H1 (cell line): ENCODE results near the gene B9D1. TPM values are rescaled to one million over a fixed set of nuclear protein-coding genes. Genes with fewer than 3 reads are reported as not detected.

Source experiments
- CTCF ChIA-PET: fragments of 300-600 bp; sonication (Branson Sonifier 250); formaldehyde crosslinking; loops from one replicate; lab custom pipeline; 2021; ENCODE audit not compliant: partially characterized antibody; lab: Charles Lee
- POLR2A ChIA-PET: fragments of 300-600 bp; sonication (Branson Sonifier 250); formaldehyde crosslinking; loops from one replicate; lab custom pipeline; 2021; ENCODE audit warnings: inconsistent platforms; ENCODE audit not compliant: partially characterized antibody; lab: Charles Lee
- DNase-seq, 2 experiments: peaks; one replicate each; pipeline versions ENCODE4 v3.0.0 to v3.0.0-alpha.2; 2010 to 2022; ENCODE audit warnings: low spot score in 2 of 2, low read depth in 1 of 2, mixed read lengths in 1 of 2
- FAIRE-seq: peaks from 2 replicates; lab custom pipeline; 2011; peaks lifted over from hg19 to GRCh38; lab: Jason Lieb, UNC
- H2AFZ ChIP-seq: 2 replicates; pipeline ENCODE4 v1.8.1; 2012; ENCODE audit warnings: low read length, inconsistent platforms
- H2AK5ac ChIP-seq: 2 replicates; pipeline ENCODE4 v1.6.1; 2013; ENCODE audit warnings: low read depth, low read length
- H2BK120ac ChIP-seq: replicated peaks from 2 replicates; pipeline ENCODE3; 2013; ENCODE audit warnings: low read depth, low read length, inconsistent platforms
- H2BK12ac ChIP-seq: 2 replicates; pipeline ENCODE4 v1.6.1; 2013; ENCODE audit warnings: low read depth, low read length
- H2BK15ac ChIP-seq: 2 replicates; pipeline ENCODE4 v1.6.1; 2013; ENCODE audit warnings: low read length
- H2BK20ac ChIP-seq: 2 replicates; pipeline ENCODE4 v1.6.1; 2013; ENCODE audit warnings: low read length
- H2BK5ac ChIP-seq: 2 replicates; pipeline ENCODE4 v1.6.1; 2013; ENCODE audit warnings: low read depth, low read length
- H3K14ac ChIP-seq: 2 replicates; pipeline ENCODE4 v1.6.1; 2013; ENCODE audit warnings: inconsistent platforms; ENCODE audit not compliant: insufficient read length
- H3K18ac ChIP-seq: 2 replicates; pipeline ENCODE4 v1.6.1; 2013; ENCODE audit warnings: low read length; ENCODE audit errors: extremely low read depth
- H3K23ac ChIP-seq: 2 replicates; pipeline ENCODE4 v1.6.1; 2013; ENCODE audit warnings: inconsistent platforms; ENCODE audit not compliant: insufficient read length
- H3K23me2 ChIP-seq: 2 replicates; pipeline ENCODE4 v1.6.1; 2013; ENCODE audit warnings: low read depth, low read length
- H3K27ac ChIP-seq: 2 replicates; pipeline ENCODE4 v1.6.1; 2011; ENCODE audit warnings: low read depth, low read length, inconsistent platforms
- H3K27me3 ChIP-seq, 4 experiments: replicated peaks in 1 of 4; 1 replicate in 1 of 4; 2 replicates in 3 of 4; pipeline versions ENCODE4 v1.6.1 to v1.8.1; 2011 to 2013; ENCODE audit warnings: low read length in 3 of 4, mild to moderate bottlenecking in 3 of 4, inconsistent platforms in 2 of 4, mixed read lengths in 2 of 4, moderate library complexity in 1 of 4; ENCODE audit not compliant: control insufficient read depth in 3 of 4, insufficient read depth in 3 of 4; ENCODE audit errors: extremely low read depth in 1 of 4
- H3K36me3 ChIP-seq, 4 experiments: 2 replicates each; pipeline versions ENCODE4 v1.6.1 to v1.8.1; 2011 to 2013; ENCODE audit warnings: mild to moderate bottlenecking in 4 of 4, low read length in 3 of 4, moderate library complexity in 2 of 4, control low read depth in 1 of 4, inconsistent platforms in 1 of 4; ENCODE audit not compliant: insufficient read depth in 4 of 4, control insufficient read depth in 2 of 4
- H3K4ac ChIP-seq: replicated peaks from 2 replicates; pipeline ENCODE3; 2013; ENCODE audit warnings: low read length, low read depth, mixed read lengths, inconsistent platforms; ENCODE audit not compliant: insufficient read length
- H3K4me1 ChIP-seq, 4 experiments: replicated peaks in 1 of 4; 1 replicate in 1 of 4; 2 replicates in 3 of 4; pipeline versions ENCODE4 v1.6.1 to v1.8.1; 2011 to 2013; ENCODE audit warnings: low read length in 3 of 4, inconsistent platforms in 2 of 4, mixed read lengths in 1 of 4; ENCODE audit not compliant: insufficient read depth in 4 of 4, control insufficient read depth in 3 of 4
- H3K4me2 ChIP-seq, 2 experiments: 2 replicates each; pipeline versions ENCODE4 v1.6.1 to v1.8.1; 2011 to 2013; ENCODE audit warnings: low read depth in 2 of 2, low read length in 2 of 2, control low read depth in 1 of 2, inconsistent platforms in 1 of 2, mild to moderate bottlenecking in 1 of 2; ENCODE audit not compliant: insufficient read depth in 1 of 2
- H3K4me3 ChIP-seq, 4 experiments: fragments of 200-600, 300-600 bp in 1 of 4; sonication (generic), shearing (Covaris generic), sonication (Bioruptor Twin) in 1 of 4; 2 replicates each; pipeline versions ENCODE4 v1.5.1 to v1.8.1; 2011 to 2016; ENCODE audit warnings: low read length in 4 of 4, low read depth in 3 of 4, control low read depth in 2 of 4, inconsistent platforms in 2 of 4, mild to moderate bottlenecking in 2 of 4, mixed read lengths in 1 of 4, moderate library complexity in 1 of 4; ENCODE audit not compliant: insufficient read depth in 2 of 4; ENCODE audit errors: extremely low read depth in 1 of 4
- H3K56ac ChIP-seq: replicated peaks from 2 replicates; pipeline ENCODE3; 2013; ENCODE audit warnings: low read depth, mild to moderate bottlenecking, mixed read lengths, low read length, inconsistent platforms; ENCODE audit not compliant: insufficient read length
- H3K79me1 ChIP-seq: 2 replicates; pipeline ENCODE4 v1.6.1; 2013; ENCODE audit warnings: low read depth, low read length, control low read depth
- H3K79me2 ChIP-seq, 2 experiments: 2 replicates each; pipeline versions ENCODE4 v1.6.1 to v1.8.1; 2012 to 2013; ENCODE audit warnings: low read length in 2 of 2, mild to moderate bottlenecking in 2 of 2, inconsistent platforms in 1 of 2; ENCODE audit not compliant: insufficient read depth in 2 of 2, control insufficient read depth in 1 of 2
- H3K9ac ChIP-seq, 4 experiments: replicated peaks in 1 of 4; 1 replicate in 1 of 4; 2 replicates in 3 of 4; pipeline versions ENCODE4 v1.6.1 to v1.8.1; 2011 to 2013; ENCODE audit warnings: low read depth in 3 of 4, low read length in 3 of 4, control low read depth in 2 of 4, mild to moderate bottlenecking in 2 of 4, moderate library complexity in 2 of 4, inconsistent platforms in 1 of 4; ENCODE audit errors: extremely low read depth in 1 of 4
- H3K9me3 ChIP-seq, 2 experiments: 2 replicates each; pipeline versions ENCODE4 v1.6.1 to v1.8.1; 2012 to 2013; ENCODE audit warnings: mild to moderate bottlenecking in 2 of 2, moderate library complexity in 2 of 2, control low read depth in 1 of 2, inconsistent platforms in 1 of 2, low read depth in 1 of 2, low read length in 1 of 2, mixed read lengths in 1 of 2; ENCODE audit not compliant: insufficient read depth in 2 of 2
- H4K20me1 ChIP-seq, 2 experiments: replicated peaks in 1 of 2; 2 replicates each; pipeline versions ENCODE3 to v1.8.1; 2011 to 2013; ENCODE audit warnings: inconsistent platforms in 2 of 2, low read length in 2 of 2, mild to moderate bottlenecking in 1 of 2; ENCODE audit not compliant: insufficient read depth in 2 of 2, control insufficient read depth in 1 of 2
- H4K5ac ChIP-seq: 2 replicates; pipeline ENCODE4 v1.6.1; 2013; ENCODE audit warnings: low read length, low read depth, mixed read lengths, inconsistent platforms; ENCODE audit not compliant: insufficient read length
- H4K8ac ChIP-seq: 2 replicates; pipeline ENCODE4 v1.8.0; 2013; ENCODE audit warnings: mild to moderate bottlenecking, moderate library complexity, low read length, inconsistent platforms; ENCODE audit not compliant: insufficient read depth; ENCODE audit errors: extremely low read depth
- H4K91ac ChIP-seq: replicated peaks from 2 replicates; pipeline ENCODE3; 2013; ENCODE audit warnings: low read length, mixed read lengths, inconsistent platforms; ENCODE audit not compliant: insufficient read length
- BRCA1 ChIP-seq: IDR thresholded peaks from 2 replicates; pipeline ENCODE4 v1.6.1; 2012; ENCODE audit warnings: low read depth, low read length, improper control_type of control experiment
- JUN ChIP-seq: IDR thresholded peaks from 2 replicates; pipeline ENCODE4 v1.6.1; 2011; ENCODE audit warnings: low read depth, mild to moderate bottlenecking, improper control_type of control experiment, low read length
- POLR2AphosphoS5 ChIP-seq: IDR thresholded peaks from 2 replicates; pipeline ENCODE4 v1.6.1; 2011; ENCODE audit warnings: low read depth, low read length
- POU5F1 ChIP-seq: IDR thresholded peaks from 2 replicates; pipeline ENCODE4 v1.6.1; 2011; ENCODE audit warnings: low read depth, mild to moderate bottlenecking, low read length, moderate library complexity
- RBBP5 ChIP-seq: IDR thresholded peaks from 2 replicates; pipeline ENCODE4 v1.7.1; 2012; ENCODE audit warnings: low read depth, mild to moderate bottlenecking, inconsistent platforms, low read length, moderate library complexity, borderline replicate concordance
- SIN3A ChIP-seq, 2 experiments: IDR thresholded peaks in 1 of 2; conservative IDR thresholded peaks in 1 of 2; 2 replicates each; pipeline ENCODE4 v1.6.1; 2011 to 2012; ENCODE audit warnings: low read length in 2 of 2, improper control_type of control experiment in 1 of 2, low read depth in 1 of 2, mild to moderate bottlenecking in 1 of 2
- TAF7 ChIP-seq: optimal IDR thresholded peaks from 2 replicates; pipeline ENCODE3; 2011; ENCODE audit warnings: low read depth, mild to moderate bottlenecking, inconsistent platforms, low read length, moderate library complexity, borderline replicate concordance
- WGBS, 2 experiments: shearing (Covaris generic) in 1 of 2; methylation state at CpG; one replicate each; pipeline versions ENCODE4 v1.1.6 to v1.1.7; 2013 to 2015; ENCODE audit warnings: low lambda C conversion rate in 2 of 2, mixed read lengths in 2 of 2, inconsistent platforms in 1 of 2, low coverage in 1 of 2, missing lambda C conversion rate in 1 of 2; ENCODE audit not compliant: insufficient replicate concordance in 2 of 2, insufficient coverage in 1 of 2, insufficient read length in 1 of 2; ENCODE audit errors: extremely low coverage in 1 of 2, missing lambda C conversion rate in 1 of 2; 5-methylcytosine and 5-hydroxymethylcytosine counted together
- polyA plus RNA-seq, 7 experiments: library from polyadenylated mRNA; depleted of rRNA in 3 of 7; stranded (reverse) in 5 of 7; unstranded in 2 of 7; fragments of >200 nt in 5 of 7; fragments of 200-250 nt in 2 of 7; gene quantifications; 1 replicate in 5 of 7; 2 replicates in 1 of 7; 4 replicates in 1 of 7; pipeline versions ENCODE4 v1.2.1 to v1.2.3, GENCODE V29; 2011 to 2013; ENCODE audit warnings: missing spikeins in 2 of 7, mixed read lengths in 2 of 7
- total RNA-seq: library from RNA; stranded (reverse); fragmentation: NEBNext Ultra II Directional; extraction: Animal tissue kit (Norgen Biotek cat#: 25700); gene quantifications from 2 replicates; pipeline ENCODE4 v1.2.1, GENCODE V29; 2021
- TF ChIP-seq, protein P1 (sequence below): IDR thresholded peaks from 2 replicates; pipeline ENCODE4 v1.6.1; 2012; ENCODE audit warnings: inconsistent platforms
- TF ChIP-seq, protein P2 (sequence below): IDR thresholded peaks from 2 replicates; pipeline ENCODE4 v1.6.1; 2011; ENCODE audit warnings: low read depth, mild to moderate bottlenecking, low read length; ENCODE audit not compliant: insufficient read depth
- TF ChIP-seq, protein P3 (sequence below): IDR thresholded peaks from 2 replicates; pipeline ENCODE4 v1.6.1; 2011; ENCODE audit warnings: low read length, improper control_type of control experiment

Gene B9D1
- total and polyA plus RNA-seq, 2 of the 8 experiments (the other 6 are each of a cell fraction or from before 2014, with no cell fraction given): 24.6 to 65.7 TPM

DNA sequence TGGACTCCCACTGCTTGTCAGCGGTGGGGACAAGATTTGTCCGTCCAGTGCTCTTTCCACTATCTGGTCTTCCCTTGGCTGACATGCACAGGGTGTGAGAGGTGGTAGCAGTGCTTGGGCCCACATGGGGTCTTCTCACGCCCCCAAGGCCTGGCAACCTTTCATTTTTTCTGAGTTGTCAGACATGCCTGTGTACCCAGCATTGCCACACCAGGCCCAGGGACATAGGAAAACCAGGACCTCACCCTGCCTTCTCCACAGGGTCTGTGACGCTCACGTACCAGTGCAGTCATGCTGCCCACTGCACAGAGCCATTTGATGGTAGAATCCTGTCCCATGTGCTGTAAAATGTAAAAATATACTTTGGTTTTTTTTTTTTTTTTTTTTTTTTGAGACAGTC is 57.8 kb downstream of the B9D1 start:
- H3K4me1 ChIP-seq: no peaks in the 10 kb centered on the region; a peak in 1 of 7 replicates
- H2BK5ac ChIP-seq: no peak overlapping the region
- FAIRE-seq: no peak
- no peak overlapping the region for H3K18ac ChIP-seq
- CTCF ChIA-PET: interaction anchor here (1.6 to 3.1 kb wide), 5 partner anchors 11 to 45 kb away, joined by 4 to 15 read pairs (median 6); no protein-coding TSS in a partner anchor
- H3K4me2 ChIP-seq: no peak overlapping the region
- H4K91ac ChIP-seq: no peak overlapping the region
- H2BK20ac ChIP-seq: no peak overlapping the region
- no peak overlapping the region for H4K5ac ChIP-seq
- DNase-seq: no peak
- no peaks in the 10 kb centered on the region; a peak in 3 of 8 replicates for H3K36me3 ChIP-seq
- no peaks in the 10 kb centered on the region for H3K9me3 ChIP-seq
- no peak overlapping the region for H3K9ac ChIP-seq
- H2BK15ac ChIP-seq: no peak overlapping the region
- H3K14ac ChIP-seq: no peak overlapping the region
- no peak overlapping the region for H3K27ac ChIP-seq
- no peak overlapping the region for H3K23ac ChIP-seq
- no peaks in the 10 kb centered on the region for H3K79me2 ChIP-seq
- H2AFZ ChIP-seq: no peak overlapping the region
- no peak overlapping the region for H3K56ac ChIP-seq
- peaks cover 21% of the 10 kb centered on the region for H3K79me1 ChIP-seq
- no peak overlapping the region for H2BK12ac ChIP-seq
- TF ChIP-seq JUN (no peak), SIN3A (conservative IDR thresholded peaks at IDR 0.05 in 1 of 2, IDR thresholded peaks at IDR 0.05 in 1 of 2; ENCODE audit: low read depth in 1 of 2, low read length in 2 of 2) (no peak), POU5F1 (no peak), TAF7 (no peak), RBBP5 (no peak), BRCA1 (no peak), POLR2AphosphoS5 (no peak)
- TF ChIP-seq, protein P1, sequence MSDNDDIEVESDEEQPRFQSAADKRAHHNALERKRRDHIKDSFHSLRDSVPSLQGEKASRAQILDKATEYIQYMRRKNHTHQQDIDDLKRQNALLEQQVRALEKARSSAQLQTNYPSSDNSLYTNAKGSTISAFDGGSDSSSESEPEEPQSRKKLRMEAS: no peak
- TF ChIP-seq, protein P2, sequence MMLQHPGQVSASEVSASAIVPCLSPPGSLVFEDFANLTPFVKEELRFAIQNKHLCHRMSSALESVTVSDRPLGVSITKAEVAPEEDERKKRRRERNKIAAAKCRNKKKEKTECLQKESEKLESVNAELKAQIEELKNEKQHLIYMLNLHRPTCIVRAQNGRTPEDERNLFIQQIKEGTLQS: no peak
- TF ChIP-seq, protein P3, sequence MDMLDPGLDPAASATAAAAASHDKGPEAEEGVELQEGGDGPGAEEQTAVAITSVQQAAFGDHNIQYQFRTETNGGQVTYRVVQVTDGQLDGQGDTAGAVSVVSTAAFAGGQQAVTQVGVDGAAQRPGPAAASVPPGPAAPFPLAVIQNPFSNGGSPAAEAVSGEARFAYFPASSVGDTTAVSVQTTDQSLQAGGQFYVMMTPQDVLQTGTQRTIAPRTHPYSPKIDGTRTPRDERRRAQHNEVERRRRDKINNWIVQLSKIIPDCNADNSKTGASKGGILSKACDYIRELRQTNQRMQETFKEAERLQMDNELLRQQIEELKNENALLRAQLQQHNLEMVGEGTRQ: no peak
- H3K4ac ChIP-seq: no peak overlapping the region
- POLR2A ChIA-PET: no interaction called here
- no peaks in the 10 kb centered on the region for H3K23me2 ChIP-seq
- H3K27me3 ChIP-seq: no peaks in the 10 kb centered on the region
- WGBS, 2 experiments: 88% methylated on average over 5 of the region's 5 CpGs; no CpG with 5 or more reads in 1 of the 2 experiments
- H3K4me3 ChIP-seq: no peak overlapping the region
- H4K8ac ChIP-seq: no peak overlapping the region
- H2BK120ac ChIP-seq: no peak overlapping the region
- peaks cover 3 to 32% of the 10 kb centered on the region in 2 experiments for H4K20me1 ChIP-seq
- no peak overlapping the region for H2AK5ac ChIP-seq
